ENCODE measurements around the gene TBC1D8. TPM values are rescaled to one million over a fixed set of nuclear protein-coding genes. Genes with fewer than 3 reads are reported as not detected.

TBC1D8 gene
- total RNA-seq, 1 experiment from 2014 or later: 48.1 TPM

- H3K9me3 Mint-ChIP-seq (ENCODE audit: unreplicated experiment): no peaks in the 10 kb centered on the region
- no peak for DNase-seq (ENCODE audit: unreplicated experiment)
- CTCF ChIA-PET: interaction anchor here (0.7 kb wide), 1 partner anchor 65 kb away, joined by 4 read pairs; no protein-coding TSS in a partner anchor
- peaks cover 51% of the 10 kb centered on the region for H3K4me1 Mint-ChIP-seq (ENCODE audit: insufficient read depth, unreplicated experiment)
- peaks cover 20% of the 10 kb centered on the region for H3K36me3 Mint-ChIP-seq (ENCODE audit: insufficient read depth, unreplicated experiment)
- no peak overlapping the region for H3K27ac Mint-ChIP-seq (ENCODE audit: low read depth, unreplicated experiment)
- intact Hi-C loops (cut with micrococcal nuclease): no loop called here
- no TSS peak for BruUV-seq (replicated peaks)
- H3K27me3 Mint-ChIP-seq (ENCODE audit: insufficient read depth, unreplicated experiment): no peaks in the 10 kb centered on the region
- POLR2A ChIA-PET: interaction anchor here (0.6 to 5.2 kb wide), 2 partner anchors 9 to 112 kb away, joined by 3 to 72 read pairs; no protein-coding TSS in a partner anchor
- no peak overlapping the region for H3K4me3 Mint-ChIP-seq (ENCODE audit: unreplicated experiment)
- no peak for TF ChIP-seq CTCF (IDR thresholded peaks at IDR 0.05; ENCODE audit: unreplicated experiment)
Observed at GRCh38 chr2:101115664-101116063, 35.5 kb downstream of the TBC1D8 start.

- ChIA-PET CTCF (interaction anchor here (0.6 to 1.1 kb wide), 2 partner anchors 10 to 91 kb away, joined by 3 to 4 read pairs; no protein-coding TSS in a partner anchor), POLR2A (interaction anchor here (1.5 to 5.2 kb wide), 2 partner anchors 9 to 31 kb away, joined by 13 to 72 read pairs; no protein-coding TSS in a partner anchor)
- Mint-ChIP-seq H3K27ac (ENCODE audit: low read depth, unreplicated experiment) (peak overlapping the region; percentile 52), H3K9me3 (ENCODE audit: unreplicated experiment) (no peaks in the 10 kb centered on the region), H3K4me1 (ENCODE audit: insufficient read depth, unreplicated experiment) (peaks cover 45% of the 10 kb centered on the region), H3K4me3 (ENCODE audit: unreplicated experiment) (no peak overlapping the region), H3K27me3 (ENCODE audit: insufficient read depth, unreplicated experiment) (no peaks in the 10 kb centered on the region), H3K36me3 (ENCODE audit: insufficient read depth, unreplicated experiment) (peaks cover 20% of the 10 kb centered on the region)
- TF ChIP-seq CTCF (IDR thresholded peaks at IDR 0.05; ENCODE audit: unreplicated experiment): no peak
- DNase-seq (ENCODE audit: unreplicated experiment): no peak
- no TSS peak for BruUV-seq (replicated peaks)
- intact Hi-C loops (cut with micrococcal nuclease): loop anchor here (5.0 kb wide), 1 partner anchor 37 kb away; the partner anchor contains the start of gene TBC1D8
Observed at GRCh38 chr2:101114815-101115214, 36.4 kb downstream of the TBC1D8 start.

GRCh38 chr2:101114268-101114783 lies 36.9 kb downstream of the TBC1D8 start:
- no peaks in the 10 kb centered on the region for H3K27me3 Mint-ChIP-seq (ENCODE audit: insufficient read depth, unreplicated experiment)
- H3K4me1 Mint-ChIP-seq (ENCODE audit: insufficient read depth, unreplicated experiment): peaks cover 45% of the 10 kb centered on the region
- peaks cover 19% of the 10 kb centered on the region for H3K36me3 Mint-ChIP-seq (ENCODE audit: insufficient read depth, unreplicated experiment)
- no TSS peak for BruUV-seq (replicated peaks)
- DNase-seq (ENCODE audit: unreplicated experiment): no peak
- intact Hi-C loops (cut with micrococcal nuclease): loop anchor here (5.0 kb wide), 1 partner anchor 38 kb away; the partner anchor contains the start of gene TBC1D8
- H3K9me3 Mint-ChIP-seq (ENCODE audit: unreplicated experiment): no peaks in the 10 kb centered on the region
- H3K27ac Mint-ChIP-seq (ENCODE audit: low read depth, unreplicated experiment): peak overlapping the region; percentile 90
- ChIA-PET POLR2A (interaction anchor here (0.8 to 5.2 kb wide), 13 partner anchors 10 to 113 kb away, joined by 3 to 72 read pairs (median 4); partner anchors contain the start of gene TBC1D8), CTCF (interaction anchor here (0.6 to 1.5 kb wide), 6 partner anchors 10 to 1101 kb away, joined by 3 to 4 read pairs (median 3); no protein-coding TSS in a partner anchor)
- no peak overlapping the region for H3K4me3 Mint-ChIP-seq (ENCODE audit: unreplicated experiment)
- TF ChIP-seq CTCF (IDR thresholded peaks at IDR 0.05; ENCODE audit: unreplicated experiment): no peak

- POLR2A ChIA-PET: interaction anchor here (0.8 to 5.2 kb wide), 17 partner anchors 11 to 112 kb away, joined by 3 to 72 read pairs (median 3); partner anchors contain the start of gene TBC1D8
- TF ChIP-seq CTCF (IDR thresholded peaks at IDR 0.05; ENCODE audit: unreplicated experiment): no peak
- H3K27ac Mint-ChIP-seq (ENCODE audit: low read depth, unreplicated experiment): peak overlapping the region; percentile 90
- H3K9me3 Mint-ChIP-seq (ENCODE audit: unreplicated experiment): no peaks in the 10 kb centered on the region
- peak overlapping the region; percentile 67 for H3K4me3 Mint-ChIP-seq (ENCODE audit: unreplicated experiment)
- H3K36me3 Mint-ChIP-seq (ENCODE audit: insufficient read depth, unreplicated experiment): peaks cover 14% of the 10 kb centered on the region
- intact Hi-C loops (cut with micrococcal nuclease): loop anchor here (5.0 kb wide), 1 partner anchor 39 kb away; the partner anchor contains the start of gene TBC1D8
- peak; percentile 95 for DNase-seq (ENCODE audit: unreplicated experiment)
- CTCF ChIA-PET: interaction anchor here (0.6 to 1.5 kb wide), 5 partner anchors 48 to 1101 kb away, joined by 3 to 4 read pairs (median 3); no protein-coding TSS in a partner anchor
- no peaks in the 10 kb centered on the region for H3K27me3 Mint-ChIP-seq (ENCODE audit: insufficient read depth, unreplicated experiment)
- BruUV-seq (replicated peaks): no TSS peak
- peaks cover 47% of the 10 kb centered on the region for H3K4me1 Mint-ChIP-seq (ENCODE audit: insufficient read depth, unreplicated experiment)
Observed at GRCh38 chr2:101113441-101114267, 37.5 kb downstream of the TBC1D8 start.
